Central memory CD4-positive, alpha-beta T cell (primary cell): ENCODE measurements around the gene SOX5.
"Not testable (repeated sequence)": the region's sequence is repeated elsewhere in the genome, so short reads cannot be mapped to it uniquely, and the experiment has no call there.

Source experiments
- DNase-seq: peaks from one replicate; pipeline ENCODE4 v3.0.0; 2022

SOX5 gene

GRCh38 chr12:23533699-23534098, 415.8 kb downstream of the SOX5 start:
- no peak for DNase-seq

- DNase-seq = no peak
Observed at GRCh38 chr12:23533265-23533664, 416.2 kb downstream of the SOX5 start.

- DNase-seq = no peak
Observed at GRCh38 chr12:23528316-23528715, 421.2 kb downstream of the SOX5 start.

- DNase-seq = no peak
Observed at GRCh38 chr12:23525450-23526072, 423.9 kb downstream of the SOX5 start.

GRCh38 chr12:23523339-23523738, 426.1 kb downstream of the SOX5 start:
- no peak for DNase-seq

GRCh38 chr12:23519444-23519843, 430.0 kb downstream of the SOX5 start:
- not testable (repeated sequence) for DNase-seq

- not testable (repeated sequence) for DNase-seq
Observed at GRCh38 chr12:23515785-23516184, 433.7 kb downstream of the SOX5 start.

GRCh38 chr12:23510484-23510883, 439.0 kb downstream of the SOX5 start:
- DNase-seq = no peak

GRCh38 chr12:23509832-23510231, 439.6 kb downstream of the SOX5 start:
- not testable (repeated sequence) for DNase-seq

- DNase-seq = not testable (repeated sequence)
Observed at GRCh38 chr12:23507785-23508184, 441.7 kb downstream of the SOX5 start.

GRCh38 chr12:23505736-23506135, 443.7 kb downstream of the SOX5 start:
- DNase-seq = not testable (repeated sequence)

GRCh38 chr12:23504641-23505399, 444.6 kb downstream of the SOX5 start:
- DNase-seq = no peak

- DNase-seq = no peak
Observed at GRCh38 chr12:23504043-23504442, 445.4 kb downstream of the SOX5 start.

- no peak for DNase-seq
Observed at GRCh38 chr12:23503544-23503943, 445.9 kb downstream of the SOX5 start.

GRCh38 chr12:23502259-23502658, 447.2 kb downstream of the SOX5 start:
- DNase-seq = no peak

- no peak for DNase-seq
Observed at GRCh38 chr12:23495472-23495871, 454.0 kb downstream of the SOX5 start.

- no peak for DNase-seq
Observed at GRCh38 chr12:23493672-23494071, 455.8 kb downstream of the SOX5 start.

GRCh38 chr12:23491029-23491428, 458.4 kb downstream of the SOX5 start:
- DNase-seq = not testable (repeated sequence)

- DNase-seq = no peak
Observed at GRCh38 chr12:23488130-23488529, 461.3 kb downstream of the SOX5 start.

- no peak for DNase-seq
Observed at GRCh38 chr12:23484238-23484637, 465.2 kb downstream of the SOX5 start.

- no peak for DNase-seq
Observed at GRCh38 chr12:23482571-23482970, 466.9 kb downstream of the SOX5 start.
